HepG2 (cell line): ENCODE data around the gene PDE4C. TPM values are rescaled to one million over a fixed set of nuclear protein-coding genes. Genes with fewer than 3 reads are reported as not detected.
A peak's percentile ranks its signal among the peaks of the same experiment; 100 is the strongest.

ENCODE experiments used
- ATAC-seq: fragments of 200-7000 bp; cut with Tn5 transposase; 3 replicates; pipeline ENCODE4 v1.9.1; 2020; ENCODE audit warnings: mild to moderate bottlenecking, moderate library complexity
- BruUV-seq: library from RNA; stranded (reverse); fragments of 400-500 nt; replicated peaks from 2 replicates; lab custom pipeline; 2021; lab: Mats Ljungman, UMichigan
- CTCF ChIA-PET: fragments of 300-600 bp; formaldehyde crosslinking; extraction: SDS; loops from one replicate; lab custom pipeline; 2021; ENCODE audit warnings: low total read pairs, inconsistent platforms, low intra/inter-chr PET ratio; lab: Yijun Ruan, JAX
- POLR2A ChIA-PET: fragments of 350-600 bp; sonication (Branson Sonifier 250); formaldehyde crosslinking; loops from one replicate; lab custom pipeline; 2020; ENCODE audit warnings: antibody characterized with exemption, inconsistent platforms; lab: Yijun Ruan, JAX
- DNase-seq: peaks from one replicate; pipeline ENCODE4 v3.0.0-alpha.2; 2015; ENCODE audit warnings: low spot score
- FAIRE-seq: peaks from 3 replicates; lab custom pipeline; 2011; peaks lifted over from hg19 to GRCh38; lab: Jason Lieb, UNC
- H2AFZ ChIP-seq: one replicate; pipeline ENCODE4 v1.6.1; 2011; ENCODE audit warnings: low read length, inconsistent platforms
- H3K27ac ChIP-seq: fragments of 300-600 bp; 3 replicates; pipeline ENCODE4 v1.8.0; 2011; ENCODE audit warnings: mixed run types, mild to moderate bottlenecking, mixed read lengths, low read length, inconsistent platforms; ENCODE audit not compliant: insufficient read depth; ENCODE audit errors: extremely low read length
- H3K27me3 ChIP-seq, 2 experiments: fragments of 200-600 bp in 1 of 2; 2 replicates in 1 of 2; 3 replicates in 1 of 2; pipeline versions ENCODE4 v1.6.0 to v1.8.0; 2011; ENCODE audit warnings: low read length in 2 of 2, mild to moderate bottlenecking in 2 of 2, moderate library complexity in 2 of 2, inconsistent platforms in 1 of 2; ENCODE audit not compliant: insufficient read depth in 2 of 2, control insufficient read depth in 1 of 2
- H3K36me3 ChIP-seq, 2 experiments: fragments of 200-600 bp in 1 of 2; replicated peaks in 1 of 2; 2 replicates in 1 of 2; 3 replicates in 1 of 2; pipeline versions ENCODE4 v1.5.1 to v1.8.0; 2011; ENCODE audit warnings: low read length in 2 of 2, inconsistent platforms in 1 of 2; ENCODE audit not compliant: insufficient read depth in 2 of 2, control insufficient read depth in 1 of 2
- H3K4me1 ChIP-seq: 2 replicates; pipeline ENCODE4 v1.5.1; 2012; ENCODE audit warnings: low read length, inconsistent platforms; ENCODE audit not compliant: insufficient read depth
- H3K4me2 ChIP-seq: 2 replicates; pipeline ENCODE4 v1.6.0; 2011; ENCODE audit warnings: low read depth, low read length, inconsistent platforms
- H3K4me3 ChIP-seq, 3 experiments: fragments of 200-600 bp in 1 of 3; sonication (generic), shearing (Covaris generic) in 1 of 3; replicated peaks in 1 of 3; 2 replicates each; pipeline ENCODE4 v1.5.1; 2011 to 2016; ENCODE audit warnings: low read length in 3 of 3, inconsistent platforms in 2 of 3, low read depth in 2 of 3, mild to moderate bottlenecking in 2 of 3, control low read depth in 1 of 3, mixed read lengths in 1 of 3; ENCODE audit not compliant: insufficient read depth in 1 of 3
- H3K79me2 ChIP-seq: one replicate; pipeline ENCODE4 v1.6.1; 2011; ENCODE audit warnings: low read length, inconsistent platforms; ENCODE audit not compliant: insufficient read depth
- H3K9ac ChIP-seq: 2 replicates; pipeline ENCODE4 v1.6.0; 2011; ENCODE audit warnings: mild to moderate bottlenecking, low read depth, low read length, inconsistent platforms; ENCODE audit not compliant: insufficient read depth
- H3K9me3 ChIP-seq: 2 replicates; pipeline ENCODE4 v1.5.1; 2012; ENCODE audit warnings: mild to moderate bottlenecking, low read length
- H4K20me1 ChIP-seq: 2 replicates; pipeline ENCODE4 v1.6.0; 2011; ENCODE audit warnings: inconsistent platforms, mild to moderate bottlenecking, low read length, moderate library complexity; ENCODE audit not compliant: insufficient read depth
- GABPA ChIP-seq, 2 experiments: IDR thresholded peaks; 2 replicates each; pipeline ENCODE4 v1.6.1; 2011 to 2016; ENCODE audit warnings: low read depth in 2 of 2, low read length in 1 of 2, missing biosample characterization in 1 of 2, missing genetic modification characterization in 1 of 2
- GTF3A ChIP-seq: sonication (generic); formaldehyde crosslinking; conservative IDR thresholded peaks from 2 replicates; pipeline ENCODE4 v1.4.0; 2020; ENCODE audit warnings: mild to moderate bottlenecking, missing genetic modification reagents
- KAT2B ChIP-seq: fragments of 150-350 bp; IDR thresholded peaks from 2 replicates; pipeline ENCODE4 v1.6.1; 2014; ENCODE audit warnings: low read depth, low read length, borderline replicate concordance
- MED1 ChIP-seq: sonication (generic); formaldehyde crosslinking; IDR thresholded peaks from 2 replicates; pipeline ENCODE4 v1.4.0; 2020; ENCODE audit warnings: missing genetic modification reagents
- NKX3-1 ChIP-seq: sonication (generic); formaldehyde crosslinking; IDR thresholded peaks from 2 replicates; pipeline ENCODE4 v1.5.0; 2020; ENCODE audit warnings: missing genetic modification reagents
- ZNF180 ChIP-seq: sonication (generic); formaldehyde crosslinking; IDR thresholded peaks from 2 replicates; pipeline ENCODE4 v1.4.0; 2020; ENCODE audit warnings: low read depth, missing genetic modification reagents, borderline replicate concordance
- ZNF329 ChIP-seq: sonication (generic); formaldehyde crosslinking; IDR thresholded peaks from 2 replicates; pipeline ENCODE4 v1.9.0; 2021; ENCODE audit warnings: low read depth, mild to moderate bottlenecking, missing genetic modification reagents
- ZNF431 ChIP-seq: sonication (generic); formaldehyde crosslinking; IDR thresholded peaks from 2 replicates; pipeline ENCODE4 v1.9.0; 2022; ENCODE audit warnings: missing genetic modification reagents, low read depth, mild to moderate bottlenecking, borderline replicate concordance
- ZNF720 ChIP-seq: sonication (generic); formaldehyde crosslinking; IDR thresholded peaks from 2 replicates; pipeline ENCODE4 v1.4.0; 2020; ENCODE audit warnings: missing genetic modification reagents
- WGBS: methylation state at CpG from one replicate; pipeline ENCODE4 v1.1.6; 2017; ENCODE audit warnings: low lambda C conversion rate; 5-methylcytosine and 5-hydroxymethylcytosine counted together
- in situ Hi-C: cut with HindIII; loops from 2 replicates; pipeline ENCODE4 v1.10.0; 2017; ENCODE audit warnings: low pct_unique_long_range_greater_than_20kb; ENCODE audit not compliant: extremely low pct_ligation_motif_present
- intact Hi-C: fragments of 100-400 bp; cut with micrococcal nuclease; formaldehyde crosslinking; loops from one replicate; pipeline ENCODE4 v1.10.0; 2022; ENCODE audit not compliant: unreplicated experiment
- polyA plus RNA-seq, 8 experiments: library from polyadenylated mRNA; depleted of rRNA in 3 of 8; stranded (reverse) in 7 of 8; unstranded in 1 of 8; fragments of >200 nt; fragmentation: Illumina TruSeq in 4 of 8; extraction: Trizol in 4 of 8; gene quantifications; 2 replicates each; pipeline versions ENCODE4 v1.2.1 to v1.2.3, GENCODE V29; 2011 to 2016; ENCODE audit warnings: low read depth in 4 of 8, missing spikeins in 1 of 8, mixed read lengths in 1 of 8; ENCODE audit not compliant: insufficient read depth in 1 of 8
- total RNA-seq, 5 experiments: library from RNA; depleted of rRNA; stranded (reverse); fragments of >200 nt; fragmentation: Illumina TruSeq; extraction: Trizol; gene quantifications; 2 replicates each; pipeline ENCODE4 v1.2.3, GENCODE V29; 2016; ENCODE audit warnings: low read depth in 1 of 5
- TF ChIP-seq, protein P1 (sequence below): sonication (generic); formaldehyde crosslinking; IDR thresholded peaks from 2 replicates; pipeline ENCODE4 v1.4.0; 2020; ENCODE audit warnings: missing genetic modification reagents, mild to moderate bottlenecking, borderline replicate concordance
- TF ChIP-seq, protein P2 (sequence below): IDR thresholded peaks from 2 replicates; pipeline ENCODE4 v1.6.1; 2012; ENCODE audit warnings: low read length, improper control_type of control experiment

The PDE4C gene
- total and polyA plus RNA-seq, 2 of the 13 experiments (the other 11 are each of a cell fraction or from before 2014, with no cell fraction given), result 1.4 to 14.0 TPM

DNA sequence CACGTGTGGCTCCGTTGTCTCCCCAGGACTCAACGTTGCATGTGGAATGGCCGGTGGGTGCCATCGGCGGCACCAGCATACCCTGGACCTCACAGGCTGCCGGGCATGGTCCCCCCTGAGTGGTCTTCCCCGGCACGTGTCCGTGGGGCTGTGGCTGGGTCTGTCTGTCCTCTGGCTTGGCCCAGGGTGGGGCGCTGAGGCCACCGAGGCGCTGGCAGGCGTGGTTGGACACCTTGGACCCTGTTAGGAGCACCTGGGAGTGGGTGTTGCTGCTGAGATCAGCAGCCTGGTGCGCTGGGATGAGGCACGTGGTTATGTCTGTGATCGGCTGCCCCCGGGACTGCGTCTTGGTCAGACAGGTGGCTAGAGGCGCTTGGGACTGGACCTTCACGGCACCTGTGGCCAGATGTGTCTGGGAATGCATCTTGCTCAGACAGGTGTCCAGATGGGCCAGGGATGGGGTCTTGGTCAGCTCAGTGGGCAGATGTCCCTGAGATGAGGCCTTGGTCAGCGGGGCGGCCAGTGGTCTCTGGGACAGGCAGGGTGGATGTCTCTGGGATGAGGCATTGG is 38.8 kb upstream of the PDE4C start:
- intact Hi-C loops (no loop called here), in situ Hi-C loops (no loop called here)
- H3K27me3 ChIP-seq, result peaks cover 5 to 7% of the 10 kb centered on the region in 2 experiments; a peak in 3 of 5 replicates
- no peaks in the 10 kb centered on the region for H3K79me2 ChIP-seq
- 100% methylated on average over 2 of the region's 23 CpGs for WGBS
- H3K27ac ChIP-seq, result no peak overlapping the region
- no peak for TF ChIP-seq NKX3-1 (CRISPR knock-in tag)
- no peak for TF ChIP-seq GABPA (IDR thresholded peaks at IDR 0.05; ENCODE audit: low read depth, low read length)
- no peak for TF ChIP-seq GABPA (CRISPR knock-in tag; IDR thresholded peaks at IDR 0.05; ENCODE audit: low read depth)
- no peak for TF ChIP-seq ZNF180
- TF ChIP-seq ZNF720 (CRISPR knock-in tag), result no peak
- TF ChIP-seq ZNF431 (CRISPR knock-in tag), result no peak
- POLR2A ChIA-PET, result no interaction called here
- no peak overlapping the region for H3K4me2 ChIP-seq
- CTCF ChIA-PET, result no interaction called here
- H3K4me3 ChIP-seq, result no peak overlapping the region
- DNase-seq (no peak), FAIRE-seq (no peak), ATAC-seq (no peak)
- no peaks in the 10 kb centered on the region for H4K20me1 ChIP-seq
- H3K9ac ChIP-seq, result no peak overlapping the region
- peaks cover 21% of the 10 kb centered on the region for H3K4me1 ChIP-seq
- no peak overlapping the region for H2AFZ ChIP-seq
- no peaks in the 10 kb centered on the region for H3K9me3 ChIP-seq
- no peaks in the 10 kb centered on the region for H3K36me3 ChIP-seq
- no TSS peak for BruUV-seq

DNA sequence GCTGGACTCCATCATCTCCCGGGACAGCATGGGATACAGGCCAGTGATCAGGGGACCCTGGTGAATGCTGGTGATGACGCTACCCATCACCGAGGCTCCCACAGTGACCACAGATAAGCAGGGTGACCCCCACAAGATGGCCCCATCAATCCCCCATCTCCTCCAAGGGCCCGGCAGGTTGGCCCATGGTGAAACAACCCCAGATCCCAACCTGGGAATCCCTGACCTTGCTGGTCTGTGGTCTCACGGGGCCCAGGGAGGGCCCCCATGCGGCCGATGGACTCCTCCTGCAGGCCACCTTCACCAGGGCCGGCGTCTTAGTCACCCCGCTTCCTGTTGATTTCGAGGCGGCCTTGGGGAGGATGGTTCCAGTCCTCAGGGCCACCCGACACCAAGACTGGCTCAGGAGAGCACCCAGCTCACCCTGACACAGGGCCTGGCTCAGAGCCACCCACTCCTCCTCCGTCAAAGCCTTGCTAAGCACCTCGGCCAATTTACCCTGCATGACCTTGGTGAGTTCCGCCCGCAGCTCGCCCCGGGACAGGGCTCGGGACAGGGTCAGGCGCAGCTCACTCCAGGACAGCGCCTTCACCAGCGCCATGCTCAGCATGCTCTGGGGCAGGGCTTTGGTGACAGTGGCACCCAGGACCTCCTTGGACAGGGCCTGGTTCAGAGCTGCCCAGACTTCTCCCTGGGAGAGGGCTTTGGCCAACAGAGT is 38.1 kb upstream of the PDE4C start:
- Histone ChIP-seq H3K27me3 (peaks cover 8 to 9% of the 10 kb centered on the region in 2 experiments; a peak in 3 of 5 replicates), H3K4me2 (peak overlapping the region; percentile 34), H3K9me3 (no peaks in the 10 kb centered on the region), H3K9ac (no peak overlapping the region), H4K20me1 (no peaks in the 10 kb centered on the region), H3K79me2 (no peaks in the 10 kb centered on the region), H2AFZ (no peak overlapping the region), H3K27ac (no peak overlapping the region), H3K4me1 (peaks cover 21% of the 10 kb centered on the region), H3K36me3 (no peaks in the 10 kb centered on the region), H3K4me3 (peak overlapping the region in 1 of 3 experiments; percentile 15; a peak in 1 of 6 replicates)
- peak; percentile 66 for ATAC-seq
- 74% methylated on average over 3 of the region's 23 CpGs for WGBS
- ChIA-PET POLR2A (no interaction called here), CTCF (no interaction called here)
- intact Hi-C loops (no loop called here), in situ Hi-C loops (no loop called here)
- DNase-seq, result peak; percentile 13
- BruUV-seq, result no TSS peak
- no peak for FAIRE-seq
- TF ChIP-seq MED1 (CRISPR knock-in tag) (0 out of 2 replicates have a peak, but pooled peaks have one; percentile 17), KAT2B (no peak), ZNF329 (CRISPR knock-in tag) (peak; percentile 92), GTF3A (CRISPR knock-in tag) (no peak)
- TF ChIP-seq, protein P1, sequence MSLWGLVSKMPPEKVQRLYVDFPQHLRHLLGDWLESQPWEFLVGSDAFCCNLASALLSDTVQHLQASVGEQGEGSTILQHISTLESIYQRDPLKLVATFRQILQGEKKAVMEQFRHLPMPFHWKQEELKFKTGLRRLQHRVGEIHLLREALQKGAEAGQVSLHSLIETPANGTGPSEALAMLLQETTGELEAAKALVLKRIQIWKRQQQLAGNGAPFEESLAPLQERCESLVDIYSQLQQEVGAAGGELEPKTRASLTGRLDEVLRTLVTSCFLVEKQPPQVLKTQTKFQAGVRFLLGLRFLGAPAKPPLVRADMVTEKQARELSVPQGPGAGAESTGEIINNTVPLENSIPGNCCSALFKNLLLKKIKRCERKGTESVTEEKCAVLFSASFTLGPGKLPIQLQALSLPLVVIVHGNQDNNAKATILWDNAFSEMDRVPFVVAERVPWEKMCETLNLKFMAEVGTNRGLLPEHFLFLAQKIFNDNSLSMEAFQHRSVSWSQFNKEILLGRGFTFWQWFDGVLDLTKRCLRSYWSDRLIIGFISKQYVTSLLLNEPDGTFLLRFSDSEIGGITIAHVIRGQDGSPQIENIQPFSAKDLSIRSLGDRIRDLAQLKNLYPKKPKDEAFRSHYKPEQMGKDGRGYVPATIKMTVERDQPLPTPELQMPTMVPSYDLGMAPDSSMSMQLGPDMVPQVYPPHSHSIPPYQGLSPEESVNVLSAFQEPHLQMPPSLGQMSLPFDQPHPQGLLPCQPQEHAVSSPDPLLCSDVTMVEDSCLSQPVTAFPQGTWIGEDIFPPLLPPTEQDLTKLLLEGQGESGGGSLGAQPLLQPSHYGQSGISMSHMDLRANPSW, result no peak
- TF ChIP-seq, protein P2, sequence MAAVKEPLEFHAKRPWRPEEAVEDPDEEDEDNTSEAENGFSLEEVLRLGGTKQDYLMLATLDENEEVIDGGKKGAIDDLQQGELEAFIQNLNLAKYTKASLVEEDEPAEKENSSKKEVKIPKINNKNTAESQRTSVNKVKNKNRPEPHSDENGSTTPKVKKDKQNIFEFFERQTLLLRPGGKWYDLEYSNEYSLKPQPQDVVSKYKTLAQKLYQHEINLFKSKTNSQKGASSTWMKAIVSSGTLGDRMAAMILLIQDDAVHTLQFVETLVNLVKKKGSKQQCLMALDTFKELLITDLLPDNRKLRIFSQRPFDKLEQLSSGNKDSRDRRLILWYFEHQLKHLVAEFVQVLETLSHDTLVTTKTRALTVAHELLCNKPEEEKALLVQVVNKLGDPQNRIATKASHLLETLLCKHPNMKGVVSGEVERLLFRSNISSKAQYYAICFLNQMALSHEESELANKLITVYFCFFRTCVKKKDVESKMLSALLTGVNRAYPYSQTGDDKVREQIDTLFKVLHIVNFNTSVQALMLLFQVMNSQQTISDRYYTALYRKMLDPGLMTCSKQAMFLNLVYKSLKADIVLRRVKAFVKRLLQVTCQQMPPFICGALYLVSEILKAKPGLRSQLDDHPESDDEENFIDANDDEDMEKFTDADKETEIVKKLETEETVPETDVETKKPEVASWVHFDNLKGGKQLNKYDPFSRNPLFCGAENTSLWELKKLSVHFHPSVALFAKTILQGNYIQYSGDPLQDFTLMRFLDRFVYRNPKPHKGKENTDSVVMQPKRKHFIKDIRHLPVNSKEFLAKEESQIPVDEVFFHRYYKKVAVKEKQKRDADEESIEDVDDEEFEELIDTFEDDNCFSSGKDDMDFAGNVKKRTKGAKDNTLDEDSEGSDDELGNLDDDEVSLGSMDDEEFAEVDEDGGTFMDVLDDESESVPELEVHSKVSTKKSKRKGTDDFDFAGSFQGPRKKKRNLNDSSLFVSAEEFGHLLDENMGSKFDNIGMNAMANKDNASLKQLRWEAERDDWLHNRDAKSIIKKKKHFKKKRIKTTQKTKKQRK, result no peak
